HG02798 (cell line): Measurements from ENCODE around the gene CALML3.

Experiments used
- ATAC-seq: cut with Tn5 transposase; IDR thresholded peaks from one replicate; pipeline ENCODE4 v1.9.1; 2021; ENCODE audit warnings: mild to moderate bottlenecking; ENCODE audit not compliant: unreplicated experiment, poor library complexity

CALML3 gene

GRCh38 chr10:5522913-5523560, 1.7 kb upstream of the CALML3 start:
- no peak for ATAC-seq

- ATAC-seq, result no peak
These were observed 776 bp upstream of the CALML3 start for GRCh38 chr10:5523796-5524574.

- no peak for ATAC-seq
These were observed 990 bp downstream of the CALML3 start for GRCh38 chr10:5525561-5526341.

- no peak for ATAC-seq
These were observed 2.0 kb downstream of the CALML3 start for GRCh38 chr10:5526691-5527331.

GRCh38 chr10:5527332-5528200, 2.8 kb downstream of the CALML3 start:
- ATAC-seq, result no peak

- ATAC-seq, result no peak
These were observed 4.4 kb downstream of the CALML3 start for GRCh38 chr10:5528989-5529701.

GRCh38 chr10:5529702-5530411, 5.1 kb downstream of the CALML3 start:
- ATAC-seq, result no peak

GRCh38 chr10:5530412-5530806, 5.6 kb downstream of the CALML3 start:
- ATAC-seq, result no peak

- no peak for ATAC-seq
These were observed 6.2 kb downstream of the CALML3 start for GRCh38 chr10:5530846-5531557.

GRCh38 chr10:5531558-5532306, 7.0 kb downstream of the CALML3 start:
- no peak for ATAC-seq

- ATAC-seq, result no peak
These were observed 7.5 kb downstream of the CALML3 start for GRCh38 chr10:5532307-5532605.

GRCh38 chr10:5532618-5533097, 7.9 kb downstream of the CALML3 start:
- ATAC-seq, result no peak

- ATAC-seq, result no peak
These were observed 8.5 kb downstream of the CALML3 start for GRCh38 chr10:5533098-5533731.

- no peak for ATAC-seq
These were observed 9.5 kb downstream of the CALML3 start for GRCh38 chr10:5534051-5534821.

- no peak for ATAC-seq
These were observed 10.4 kb downstream of the CALML3 start for GRCh38 chr10:5534880-5535856.
